HK-2 (cell line): Measurements from ENCODE around the gene MARK4.
A peak's percentile ranks its signal among the peaks of the same experiment; 100 is the strongest.
"Not testable (repeated sequence)": the region's sequence is repeated elsewhere in the genome, so short reads cannot be mapped to it uniquely, and the experiment has no call there.

Source experiments
- DNase-seq: peaks from one replicate; pipeline ENCODE4 v3.0.0-alpha.2; 2018; ENCODE audit not compliant: unreplicated experiment

Gene MARK4

GRCh38 chr19:45250832-45251451 lies at the start of gene MARK4:
TSS of gene MARK4 (plus strand) at chr19:45251271. CDS start at chr19:45251589, 318 bp downstream.
- DNase-seq: peak; percentile 55

DNA sequence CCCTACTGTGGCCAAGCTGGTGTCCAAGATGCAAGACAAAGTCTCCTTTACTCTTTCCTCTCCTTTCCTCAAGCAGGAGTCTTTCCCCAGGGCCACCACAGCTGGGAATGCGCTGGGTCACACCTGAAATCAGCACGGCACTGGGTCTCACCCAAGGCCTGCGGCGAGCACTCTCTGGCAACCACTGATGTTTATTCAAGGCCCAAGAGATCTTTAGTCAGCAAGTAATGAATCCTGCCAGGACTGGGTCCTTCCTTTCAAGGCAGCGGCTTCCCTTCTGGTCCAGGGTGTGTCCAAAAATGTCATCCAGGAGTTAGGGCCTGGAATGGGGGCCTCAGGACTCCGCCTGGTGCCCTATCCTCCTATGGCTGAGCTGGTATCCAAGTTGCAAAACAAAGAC lies 48.4 kb upstream of the MARK4 start:
- no peak for DNase-seq

GRCh38 chr19:45205810-45206209 lies 45.3 kb upstream of the MARK4 start:
- no peak for DNase-seq

DNA sequence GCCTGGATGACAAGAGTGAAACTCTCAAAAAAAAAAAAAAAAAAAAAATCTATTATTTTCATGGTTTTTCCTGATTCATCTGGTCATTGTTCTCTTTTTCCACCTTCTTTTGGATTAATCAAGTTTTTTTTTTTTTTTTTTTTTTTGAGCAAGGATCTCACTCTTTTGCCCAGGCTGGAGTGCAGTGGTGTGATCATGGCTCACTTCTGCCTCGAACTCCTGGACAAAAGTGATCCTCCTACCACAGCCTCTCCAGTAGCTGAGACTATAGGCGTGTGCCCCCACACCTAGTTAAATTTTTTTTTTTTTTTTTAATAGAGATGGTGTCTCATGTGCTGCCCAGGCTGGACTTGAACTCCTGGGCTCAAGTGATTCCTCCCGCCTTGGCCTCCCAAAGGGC lies 44.7 kb upstream of the MARK4 start:
- no peak for DNase-seq

GRCh38 chr19:45211751-45212381 lies 39.2 kb upstream of the MARK4 start:
- no peak for DNase-seq

GRCh38 chr19:45213031-45213430 lies 38.0 kb upstream of the MARK4 start:
- no peak for DNase-seq

- DNase-seq: peak; percentile 37
Measured at GRCh38 chr19:45215391-45216191, 35.5 kb upstream of the MARK4 start.

- no peak for DNase-seq
Measured at GRCh38 chr19:45216667-45217066, 34.4 kb upstream of the MARK4 start.

- DNase-seq: no peak
Measured at GRCh38 chr19:45217193-45217956, 33.7 kb upstream of the MARK4 start.

GRCh38 chr19:45217957-45218334 lies 33.1 kb upstream of the MARK4 start:
- no peak for DNase-seq

- no peak for DNase-seq
Measured at GRCh38 chr19:45218426-45218825, 32.6 kb upstream of the MARK4 start.

DNA sequence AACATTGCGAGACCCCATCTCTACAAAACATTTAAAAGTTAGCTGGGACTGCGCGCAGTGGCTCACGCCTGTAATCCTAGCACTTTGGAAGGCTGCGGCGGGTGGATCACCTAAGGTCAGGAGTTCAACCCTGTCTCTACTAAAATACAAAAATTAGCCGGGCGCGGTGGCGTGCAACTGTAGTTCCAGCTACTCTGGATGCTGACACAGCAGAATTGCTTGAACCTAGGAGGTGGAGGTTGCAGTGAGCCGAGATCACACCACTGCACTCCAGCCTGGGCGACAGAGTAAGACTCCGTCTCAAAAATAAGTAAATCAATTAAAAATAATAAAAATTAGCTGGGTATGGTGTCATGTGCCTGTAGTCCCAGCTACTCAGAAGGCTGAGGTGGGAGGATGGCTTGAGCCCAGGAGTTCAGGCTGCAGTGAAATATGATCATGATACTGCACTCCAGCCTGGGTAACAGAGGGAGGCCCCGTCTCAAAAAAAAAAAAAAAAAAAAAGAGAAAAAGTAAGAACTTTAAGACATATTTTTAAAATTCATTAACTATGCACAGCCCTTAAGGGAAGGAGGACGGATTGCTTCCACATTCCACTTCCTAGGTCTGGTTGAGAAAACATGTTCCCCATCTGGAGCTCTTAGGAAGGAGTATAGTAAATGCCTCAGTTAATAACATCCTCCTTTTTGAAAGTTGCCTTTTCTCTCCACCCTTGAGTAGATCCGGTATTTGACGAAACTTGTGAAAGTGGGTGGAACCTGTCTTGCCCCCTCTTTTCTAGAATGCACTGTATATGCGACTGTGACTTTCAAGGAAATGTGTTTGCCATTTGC lies 31.9 kb upstream of the MARK4 start:
- DNase-seq: no peak

DNA sequence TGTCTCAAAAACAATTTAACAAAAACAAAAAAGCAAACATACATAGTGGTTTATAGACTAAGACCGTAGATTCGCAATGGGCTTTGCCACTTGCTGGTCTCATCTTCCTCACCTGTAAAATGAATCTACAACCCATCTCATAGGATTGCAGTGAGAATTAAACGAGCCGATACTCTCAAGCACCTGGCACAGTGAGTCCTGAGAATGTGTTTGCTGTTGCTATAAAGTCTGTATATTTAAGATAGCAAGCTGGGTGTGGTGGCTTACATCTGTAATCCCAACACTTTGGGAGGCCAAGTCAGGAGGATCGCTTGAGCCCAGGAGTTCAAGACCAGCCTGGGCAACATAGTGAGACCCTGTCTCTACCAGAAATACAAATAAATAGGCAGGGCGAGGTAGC lies 28.3 kb upstream of the MARK4 start:
- no peak for DNase-seq

DNA sequence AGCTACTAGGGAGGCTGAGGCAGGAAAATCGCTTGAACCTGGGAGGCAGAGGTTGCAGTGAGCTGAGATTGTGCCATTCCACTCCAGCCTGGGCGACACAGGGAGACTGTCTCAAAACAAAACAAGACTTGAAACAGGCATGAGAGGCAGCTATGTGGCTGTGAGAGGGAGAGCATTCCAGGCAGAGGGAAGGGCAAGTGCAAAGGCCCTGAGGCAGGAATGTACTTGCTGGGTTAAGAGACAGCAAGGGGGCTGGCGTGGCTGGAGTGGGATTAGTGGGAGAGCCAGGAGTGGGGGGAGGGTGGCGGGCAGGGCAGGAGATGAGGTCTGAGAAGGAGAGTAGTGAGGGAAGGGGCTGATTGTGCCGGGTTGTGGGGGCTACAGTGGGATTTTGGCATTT lies 27.2 kb upstream of the MARK4 start:
- no peak for DNase-seq

- DNase-seq: no peak
Measured at GRCh38 chr19:45224645-45225044, 26.4 kb upstream of the MARK4 start.

DNA sequence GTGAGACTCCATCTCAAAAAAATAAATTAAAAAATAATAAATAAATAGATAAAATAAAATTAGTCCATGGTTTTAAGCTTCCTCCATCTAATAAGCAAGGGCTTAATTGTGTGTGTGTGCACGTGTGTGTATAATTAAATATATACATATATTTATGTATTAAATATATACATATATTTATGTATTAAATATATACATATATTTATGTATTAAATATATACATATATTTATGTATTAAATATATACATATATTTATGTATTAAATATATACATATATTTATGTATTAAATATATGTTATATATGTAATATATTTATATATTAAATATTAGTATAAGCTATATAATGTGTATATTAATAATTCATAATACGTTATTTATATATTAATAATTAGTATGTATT lies 22.0 kb upstream of the MARK4 start:
- not testable (repeated sequence) for DNase-seq

GRCh38 chr19:45231891-45232290 lies 19.2 kb upstream of the MARK4 start:
- no peak for DNase-seq

DNA sequence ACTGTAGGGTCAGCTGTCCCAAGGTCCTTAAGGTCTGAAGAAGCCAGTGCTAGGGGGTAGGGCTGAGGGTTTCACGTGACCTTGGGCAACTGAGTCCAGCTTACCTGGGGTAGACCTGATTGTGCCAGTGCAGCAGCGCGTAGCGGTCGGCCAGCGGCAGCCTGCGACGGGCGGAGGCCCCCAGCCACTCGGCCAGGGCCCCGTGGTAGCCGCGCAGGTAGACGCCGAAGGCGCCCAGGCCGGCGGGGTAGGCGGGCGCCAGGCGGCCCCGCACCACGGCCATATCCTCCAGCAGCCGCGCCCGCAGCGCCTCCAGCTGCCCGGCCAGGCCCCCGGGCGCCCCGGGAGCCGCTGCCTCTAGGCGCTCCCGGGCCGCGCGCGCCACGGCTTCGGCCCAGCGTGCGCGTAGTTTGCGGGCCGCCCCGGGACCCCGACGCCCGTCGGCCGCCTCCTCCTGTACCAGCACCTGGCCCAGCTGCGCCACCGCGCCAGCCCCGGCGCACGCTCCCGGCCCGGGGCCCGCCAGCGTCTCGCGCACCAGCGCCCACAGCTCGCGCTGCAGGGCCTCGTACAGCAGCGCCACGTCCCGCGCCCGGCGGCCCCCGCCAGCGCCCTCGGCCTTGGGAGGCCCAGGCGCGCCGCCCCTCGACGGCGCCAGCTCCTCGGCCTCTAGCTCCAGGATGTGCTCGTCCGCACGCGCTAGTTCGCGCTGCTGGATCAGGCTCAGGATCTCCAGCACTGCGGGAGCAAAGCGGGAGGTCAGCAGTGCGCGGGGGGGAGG lies 16.8 kb upstream of the MARK4 start:
- DNase-seq: no peak

DNA sequence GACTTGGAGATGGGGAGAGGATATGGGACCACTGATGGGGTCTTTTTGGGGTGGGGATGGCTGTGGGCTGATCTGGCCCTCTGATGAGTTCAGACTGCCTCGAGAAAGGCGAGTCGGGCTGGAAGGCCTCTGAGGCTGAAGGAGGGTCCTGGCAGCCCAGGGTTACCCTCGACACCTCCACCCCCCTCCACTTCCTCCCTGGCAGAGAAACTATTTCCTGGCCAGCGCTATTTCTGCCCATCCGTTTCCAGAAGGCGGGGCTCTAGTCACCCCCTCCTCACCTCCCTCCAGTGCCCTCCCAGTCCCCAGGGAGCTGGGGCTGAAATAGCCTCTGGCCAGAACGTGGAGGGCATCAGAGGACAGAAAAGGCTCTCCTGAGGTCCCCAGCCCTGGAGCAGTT lies 15.6 kb upstream of the MARK4 start:
- DNase-seq: no peak

GRCh38 chr19:45238556-45238955 lies 12.5 kb upstream of the MARK4 start:
- DNase-seq: no peak
